Stromal cell of bone marrow (primary cell): ENCODE data around the gene FSTL4.

Experiments
- DNase-seq: peaks from one replicate; pipeline ENCODE4 v3.0.0-alpha.2; 2012; ENCODE audit warnings: low read depth

Gene FSTL4

DNA sequence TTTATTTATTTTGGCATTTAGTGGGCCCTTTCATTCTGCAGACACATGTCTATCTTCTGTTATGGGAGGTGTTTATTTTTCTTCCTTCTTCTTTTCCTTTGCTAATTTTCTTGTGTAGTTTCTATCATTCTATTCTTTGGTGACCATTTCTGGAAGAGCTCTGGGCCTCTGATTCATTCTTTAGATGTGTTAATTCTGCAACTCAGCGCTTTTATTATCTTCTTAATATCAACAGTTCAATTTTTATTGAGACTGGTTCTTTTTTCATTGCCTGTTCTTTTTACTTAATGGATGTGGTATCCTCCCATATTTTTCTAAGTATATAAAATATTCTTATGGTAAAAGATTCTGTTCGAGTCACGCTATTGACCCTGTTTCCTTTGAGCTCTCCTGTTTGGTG lies 448.5 kb downstream of the FSTL4 start:
- no peak for DNase-seq

DNA sequence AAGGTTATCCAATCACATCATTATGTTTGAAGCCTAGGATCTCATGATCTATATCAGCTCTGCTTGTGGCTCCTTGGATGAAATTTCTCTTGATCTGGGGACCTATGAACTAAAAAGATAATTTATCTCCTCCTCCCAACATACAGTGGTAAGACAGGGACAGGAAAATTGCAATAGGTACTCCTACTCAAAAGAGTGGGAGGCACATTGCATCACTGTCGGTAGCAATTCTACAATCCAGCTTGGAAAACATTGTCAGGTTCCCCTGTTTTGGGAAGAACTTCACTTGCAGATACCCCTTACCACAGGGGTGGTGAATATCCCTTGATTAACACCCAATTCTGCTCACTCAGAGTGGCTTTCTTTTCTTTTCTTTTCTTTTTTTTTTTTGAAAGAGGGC lies 452.8 kb downstream of the FSTL4 start:
- DNase-seq, result no peak

DNA sequence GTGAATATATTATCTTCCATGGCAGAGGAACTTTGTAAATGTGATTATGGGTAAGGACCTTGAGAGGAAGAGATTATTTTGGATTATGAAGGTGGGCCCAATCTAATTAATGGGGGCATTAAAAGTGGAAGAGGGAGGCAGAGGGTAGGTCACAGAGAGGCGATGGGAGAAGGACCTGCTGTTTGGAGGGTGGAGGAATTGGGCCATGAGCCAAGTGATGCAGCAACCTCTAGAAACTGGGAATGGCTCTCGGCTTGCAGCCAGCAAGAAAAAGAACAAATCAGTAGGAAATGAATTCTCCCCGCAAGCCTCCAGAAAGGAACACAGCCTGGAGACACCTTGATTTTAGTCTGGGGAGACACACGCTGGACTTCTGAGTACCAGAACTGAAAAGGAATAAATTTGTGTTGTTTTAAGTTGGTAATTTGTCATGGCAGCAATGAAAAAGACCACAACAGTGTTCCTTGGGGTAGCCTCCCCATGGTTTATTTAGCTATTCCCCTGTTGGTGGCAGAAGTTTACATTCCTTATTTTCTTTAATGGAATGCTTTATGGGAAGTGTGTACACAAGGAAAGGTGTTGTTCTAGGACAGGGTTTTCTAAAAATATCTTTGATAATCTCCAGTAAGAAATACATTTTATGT lies 456.9 kb downstream of the FSTL4 start:
- no peak for DNase-seq

DNA sequence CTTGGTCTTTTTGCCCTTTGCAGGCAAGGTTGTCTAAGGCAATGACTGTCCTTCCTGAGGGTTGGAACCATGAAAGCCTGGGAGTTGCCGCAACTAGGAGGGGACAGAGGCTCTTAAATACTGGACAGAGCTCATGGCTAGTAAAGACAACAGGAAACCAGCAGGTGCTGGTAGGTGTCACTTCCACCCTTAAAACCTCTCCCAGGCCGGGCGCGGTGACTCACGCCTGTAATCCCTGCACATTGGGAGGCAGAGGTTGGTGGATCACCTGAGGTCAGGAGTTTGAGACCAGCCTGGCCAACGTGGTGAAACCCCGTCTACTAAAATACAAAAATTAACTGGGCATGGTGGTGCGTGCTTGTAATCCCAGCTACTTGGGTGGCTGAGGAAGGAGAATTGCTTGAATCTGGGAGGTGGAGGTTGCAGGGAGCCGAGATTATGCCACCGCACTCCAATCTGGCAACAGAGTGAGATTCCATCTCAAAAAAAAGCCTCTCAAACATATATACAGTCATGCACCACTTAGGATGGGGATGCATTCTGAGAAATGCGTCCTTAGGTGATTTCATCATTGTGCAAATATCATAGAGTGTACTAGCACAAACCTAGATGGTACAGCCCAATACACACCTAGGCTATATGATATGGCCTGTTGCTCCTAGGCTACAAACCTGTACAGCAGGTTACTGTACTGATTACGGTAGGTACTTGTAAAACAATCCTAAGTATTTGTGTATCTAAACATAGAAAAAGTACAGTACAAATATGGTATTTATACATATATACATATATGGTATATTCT lies 457.9 kb downstream of the FSTL4 start:
- no peak for DNase-seq

DNA sequence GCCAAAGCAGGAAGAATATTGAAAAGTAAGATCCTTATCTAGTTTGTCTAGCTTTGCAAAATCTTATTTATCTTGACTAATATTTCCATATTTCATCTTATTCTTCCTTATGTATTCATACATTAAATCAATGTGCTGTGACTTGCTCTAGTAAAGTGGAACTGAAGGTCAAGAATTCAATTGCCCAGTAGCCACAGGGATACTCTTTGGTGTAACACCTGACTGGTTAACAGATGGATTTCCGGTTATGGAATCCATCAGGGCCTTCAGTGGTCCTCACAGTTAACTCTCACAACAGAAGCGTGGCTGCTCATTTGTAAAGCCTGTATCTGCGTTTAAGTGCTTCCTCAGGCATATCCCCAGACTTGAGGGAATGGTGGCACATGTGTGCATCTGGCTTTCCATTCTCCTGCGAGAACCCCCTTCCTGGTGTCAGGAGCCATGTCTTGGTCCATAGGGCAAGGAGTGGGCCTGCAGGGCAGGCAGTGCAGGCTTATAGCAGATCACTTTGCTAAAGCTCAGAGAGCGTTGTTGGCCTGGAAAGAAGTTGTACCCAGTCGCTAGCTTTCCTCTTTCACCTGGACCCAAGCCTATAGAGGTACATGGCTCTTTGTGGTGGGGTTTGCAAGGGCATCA lies 461.3 kb downstream of the FSTL4 start:
- no peak for DNase-seq

DNA sequence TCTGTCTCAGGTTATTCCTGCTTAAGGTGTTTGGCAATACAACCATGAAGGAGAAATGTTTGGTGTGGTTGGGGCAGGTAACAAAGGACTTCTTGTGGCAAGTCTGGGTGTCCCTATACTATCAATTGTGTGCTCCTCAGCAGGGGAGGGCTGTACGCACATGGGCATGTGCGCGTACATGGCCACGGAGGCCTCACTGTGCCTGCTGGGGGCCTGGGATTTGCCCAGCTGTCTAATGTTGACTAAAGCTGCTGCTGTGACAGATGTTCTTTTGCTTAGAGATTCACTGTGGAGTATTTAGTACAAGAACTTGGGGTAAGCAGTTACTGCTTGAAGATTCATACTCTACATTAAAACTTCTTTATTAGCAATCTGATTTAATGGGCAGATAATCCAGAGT lies 463.0 kb downstream of the FSTL4 start:
- no peak for DNase-seq

DNA sequence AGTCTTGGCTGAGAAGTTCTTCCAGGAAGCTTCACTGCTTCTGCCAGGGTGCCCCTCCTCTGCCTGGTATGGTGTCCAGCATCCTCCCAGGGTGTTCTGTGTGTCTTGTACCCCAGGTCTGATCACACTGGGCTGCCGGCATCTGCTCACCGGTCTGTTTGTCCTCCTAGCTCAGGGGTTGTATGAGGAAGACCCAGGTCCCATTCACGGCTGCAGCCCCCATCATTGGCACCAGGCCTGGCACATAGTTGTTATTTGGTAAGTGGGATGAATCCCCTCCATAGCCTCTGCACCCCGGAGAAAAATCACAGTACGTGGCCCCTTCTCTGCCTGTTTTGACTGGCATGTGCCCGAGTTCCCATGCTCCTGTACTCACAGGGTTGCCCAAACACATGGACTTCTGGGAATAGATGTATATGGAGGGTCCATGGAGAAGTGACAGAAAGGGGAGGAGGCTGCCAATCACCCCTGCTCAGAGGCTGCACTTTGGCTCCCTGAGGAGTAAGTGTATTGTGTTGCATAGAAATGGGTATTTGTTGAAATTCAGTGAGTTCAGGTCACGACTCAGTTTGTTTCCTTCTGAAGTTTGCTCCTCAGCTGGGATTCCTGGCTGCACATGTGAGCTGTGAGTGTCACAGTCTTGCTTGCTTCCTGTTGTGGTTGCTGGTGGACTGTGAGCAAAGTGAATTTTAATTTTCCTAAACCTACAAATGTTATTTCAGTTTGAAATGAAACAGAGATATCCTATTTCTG lies 464.4 kb downstream of the FSTL4 start:
- no peak for DNase-seq

DNA sequence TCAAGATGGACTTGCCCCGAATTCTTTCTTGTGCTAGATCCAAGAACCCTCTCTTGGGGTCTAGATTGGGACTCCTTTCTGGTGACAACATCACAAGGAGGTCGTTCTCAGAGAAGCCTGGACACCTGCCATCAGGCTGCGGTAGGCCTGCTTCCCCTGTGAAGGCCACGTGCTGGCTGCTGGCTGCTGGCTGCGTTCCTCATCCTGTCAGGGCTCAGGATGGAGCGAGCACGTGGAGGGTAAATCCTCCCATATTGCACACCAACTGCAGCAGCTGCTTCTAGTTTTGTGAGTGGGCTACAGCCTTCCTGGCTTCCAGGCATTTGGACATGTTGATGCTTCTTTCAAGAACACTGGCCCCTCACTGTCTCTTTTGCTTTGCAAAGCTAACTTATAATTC lies 464.9 kb downstream of the FSTL4 start:
- no peak for DNase-seq
